ENCODE results near the gene CFB.

CFB gene

DNA sequence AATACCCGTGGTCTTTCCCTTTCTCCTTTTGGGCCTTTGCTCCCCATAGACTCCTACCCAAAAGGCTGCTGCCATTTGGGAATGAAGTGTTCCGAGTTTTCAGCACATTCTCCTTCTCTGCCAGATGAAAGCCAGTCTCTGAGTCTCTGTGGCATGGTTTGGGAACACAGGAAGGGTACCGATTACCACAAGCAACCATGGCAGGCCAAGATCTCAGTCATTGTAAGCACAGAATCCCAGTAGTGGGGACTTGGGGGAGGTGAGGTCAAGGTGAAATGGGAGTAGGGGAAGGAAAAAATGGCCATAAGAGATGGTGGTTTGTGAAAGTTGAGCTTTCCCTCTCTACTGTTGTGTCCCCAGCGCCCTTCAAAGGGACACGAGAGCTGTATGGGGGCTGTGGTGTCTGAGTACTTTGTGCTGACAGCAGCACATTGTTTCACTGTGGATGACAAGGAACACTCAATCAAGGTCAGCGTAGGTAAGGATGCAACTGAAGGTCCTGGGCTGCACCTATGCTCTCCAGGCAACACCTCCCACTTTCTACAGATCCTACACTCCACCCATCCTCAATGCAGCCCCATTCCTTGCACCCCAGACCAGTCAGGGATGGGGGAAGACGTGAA lies 4.1 kb downstream of the CFB start:
- no peak for DNase-seq

DNA sequence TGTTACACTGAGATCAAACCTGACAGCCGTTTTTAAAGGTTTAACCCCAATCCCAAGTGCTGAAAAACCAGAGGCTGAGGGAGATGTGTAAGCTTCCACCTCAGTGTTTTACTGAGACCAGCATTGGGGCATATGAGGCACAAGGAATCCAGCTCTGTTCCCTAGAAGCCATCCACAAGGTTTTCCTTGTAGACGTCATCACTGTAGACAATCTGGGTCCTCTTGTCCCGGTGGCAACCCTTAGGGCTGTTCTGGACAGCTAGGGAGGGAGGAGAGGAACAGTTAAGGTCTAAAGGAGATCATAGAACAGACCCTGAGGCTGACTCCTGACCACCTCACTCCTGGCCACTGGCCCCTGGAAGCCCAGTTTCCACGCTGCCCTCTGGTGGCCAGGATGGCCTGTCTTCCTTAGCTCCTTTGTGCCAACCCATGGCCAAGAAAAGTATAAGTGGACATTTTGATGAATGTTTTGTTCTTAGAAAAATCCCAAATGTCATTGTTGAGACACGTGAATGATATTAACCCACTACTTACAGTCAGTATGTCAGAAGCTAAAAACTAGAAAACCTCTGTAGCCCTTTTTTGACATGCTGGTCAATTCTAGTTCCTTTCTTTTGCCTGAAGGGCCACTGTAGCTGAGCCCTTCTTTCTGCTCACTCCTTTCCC lies 6.4 kb downstream of the CFB start:
- peak; percentile 38 to 45 for DNase-seq

DNA sequence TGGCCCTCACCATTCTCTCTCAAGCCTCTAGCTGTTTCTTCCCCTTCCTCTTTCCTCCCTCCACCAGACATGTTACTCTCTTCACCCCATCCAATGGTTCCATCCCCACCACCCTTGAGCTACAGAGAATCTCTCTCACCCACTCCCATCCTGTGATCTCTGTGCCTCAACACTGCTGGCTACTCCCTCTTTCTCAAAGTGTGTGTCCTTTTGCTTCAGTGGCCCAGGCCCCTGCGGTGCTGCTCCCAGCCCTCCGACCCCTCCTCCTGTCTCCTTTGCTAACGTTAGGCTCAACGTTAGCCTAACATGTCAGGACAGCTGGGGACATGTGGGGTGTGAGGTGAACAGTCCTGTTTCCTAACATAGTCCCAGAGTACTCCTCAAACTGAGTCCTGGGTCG lies 7.0 kb downstream of the CFB start:
- no peak for DNase-seq

DNA sequence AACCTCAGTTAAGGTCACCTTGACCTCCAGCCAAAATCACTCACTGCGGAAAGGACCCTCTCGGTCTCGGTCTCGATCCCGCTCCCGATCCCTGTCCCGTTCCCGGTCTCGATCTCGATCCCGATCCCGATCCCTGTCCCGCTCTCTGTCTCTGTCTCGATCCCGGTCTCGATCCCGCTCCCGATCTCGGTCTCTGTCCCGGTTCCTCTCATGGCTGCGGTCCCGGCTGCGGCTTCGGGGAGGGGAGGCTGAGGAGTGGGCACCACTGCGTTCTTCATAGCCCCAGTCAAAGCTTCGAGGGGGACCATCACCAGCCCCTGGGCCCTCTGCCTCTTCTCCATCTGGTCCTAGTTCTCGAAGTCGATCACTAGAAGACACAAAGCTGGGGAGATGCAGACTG lies 8.6 kb downstream of the CFB start:
- no peak for DNase-seq

DNA sequence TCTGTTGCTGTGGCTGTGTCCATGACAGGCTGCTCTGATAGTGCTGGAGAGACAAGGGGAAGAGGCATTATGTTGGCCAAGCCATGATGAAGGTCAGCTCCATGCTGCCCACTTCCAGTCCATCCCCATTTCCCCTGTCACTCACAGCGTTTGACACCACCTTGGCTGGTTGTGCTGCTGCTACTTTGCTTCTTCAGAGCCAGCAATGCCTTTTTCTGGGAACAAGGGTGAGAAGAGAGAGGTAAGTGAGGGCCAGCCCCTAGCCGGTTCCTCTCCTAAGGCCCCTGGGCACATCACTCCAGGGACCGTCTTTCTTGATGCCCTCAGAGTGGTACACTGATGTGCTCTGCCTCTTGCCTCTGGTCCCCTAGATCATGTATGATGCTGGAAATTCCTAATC lies 10.9 kb downstream of the CFB start:
- no peak for DNase-seq

DNA sequence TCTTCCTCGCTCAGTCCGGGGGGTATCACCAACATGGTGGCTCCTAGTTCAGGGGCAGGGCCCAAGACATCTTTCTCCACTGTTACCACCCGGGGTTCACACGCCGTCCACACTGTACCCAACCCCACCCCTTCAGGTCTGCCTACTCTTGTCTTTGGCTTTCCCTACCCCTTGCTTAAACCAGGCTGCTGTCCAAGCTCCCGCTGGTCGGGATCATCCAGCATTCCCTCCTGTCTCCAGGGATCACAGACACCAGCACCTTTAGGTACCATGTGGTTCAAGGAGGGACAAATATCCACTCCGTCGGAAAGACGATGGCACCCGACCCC lies 12.5 kb downstream of the CFB start:
- DNase-seq: no peak

DNA sequence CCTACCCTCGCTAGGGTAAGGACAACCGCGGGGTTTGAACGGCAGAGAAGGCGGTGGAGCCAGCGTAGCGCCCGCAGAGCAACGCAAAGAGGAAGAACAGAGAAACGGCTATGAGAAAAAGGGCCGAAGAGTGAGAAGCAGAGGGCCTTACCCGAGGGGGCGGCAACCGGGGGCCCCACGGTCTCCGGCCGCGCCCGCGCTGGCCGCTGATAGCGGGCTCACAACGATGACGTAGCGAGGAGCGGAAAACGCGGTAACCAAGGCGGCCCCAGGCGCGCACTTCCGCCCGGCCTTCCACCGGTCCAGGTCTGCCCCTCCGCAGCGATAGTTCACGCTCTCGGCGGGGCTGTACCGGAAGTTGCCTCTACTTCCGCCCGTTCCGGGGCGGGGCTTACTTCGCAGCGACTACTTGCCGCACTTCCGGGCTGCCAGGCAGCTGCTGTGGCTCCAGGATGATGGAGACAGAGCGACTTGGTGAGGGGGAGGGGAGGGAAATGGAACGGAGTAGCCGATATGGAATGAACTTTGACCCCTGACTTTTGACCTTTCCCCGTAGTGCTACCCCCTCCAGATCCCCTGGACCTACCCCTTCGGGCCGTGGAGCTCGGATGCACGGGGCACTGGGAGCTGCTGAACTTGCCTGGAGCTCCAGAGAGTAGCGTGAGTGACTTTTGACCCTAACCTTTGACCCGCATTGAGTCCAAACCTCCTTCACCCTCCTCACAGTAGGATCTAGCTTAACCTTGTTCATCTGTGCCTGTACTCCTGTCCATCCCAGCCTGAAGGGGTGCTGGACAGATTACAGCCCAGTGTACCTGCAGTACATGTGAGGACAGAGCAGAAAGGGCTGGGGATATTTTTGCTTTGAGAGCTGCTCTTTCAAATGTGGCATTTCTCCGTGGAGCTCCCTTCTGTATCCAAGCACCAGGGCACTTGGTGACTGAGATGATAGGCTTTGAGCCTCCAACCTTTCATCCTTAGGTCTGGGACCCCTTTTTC lies 13.1 kb downstream of the CFB start, which contains the start of the genes NELFE and SKIC2:
NELFE (minus strand) TSS at position 231 of the 999 bp plus-strand sequence. CDS start 525 bp downstream, outside the sequence.
SKIC2 (plus strand) TSS at position 435 of the 999 bp plus-strand sequence; CDS start at position 453, 18 bp downstream.
- DNase-seq: peak; percentile 99

DNA sequence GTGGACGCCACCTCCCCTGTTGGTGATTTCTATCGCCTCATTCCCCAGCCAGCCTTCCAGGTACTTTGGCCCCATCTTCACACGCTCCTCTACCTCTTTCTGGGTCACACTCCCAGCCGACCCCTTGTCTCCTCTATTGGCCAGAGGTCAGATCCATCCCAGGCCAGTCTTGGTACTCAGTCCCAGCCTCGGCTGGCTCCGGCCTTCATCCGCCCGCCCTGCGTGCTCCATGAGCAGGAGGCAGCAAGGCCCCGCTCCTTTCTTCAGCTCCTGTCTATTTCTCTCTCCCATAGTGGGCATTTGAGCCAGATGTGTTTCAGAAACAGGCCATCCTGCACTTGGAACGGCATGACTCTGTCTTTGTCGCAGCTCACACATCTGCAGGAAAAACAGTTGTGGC lies 15.7 kb downstream of the CFB start:
- DNase-seq: no peak

DNA sequence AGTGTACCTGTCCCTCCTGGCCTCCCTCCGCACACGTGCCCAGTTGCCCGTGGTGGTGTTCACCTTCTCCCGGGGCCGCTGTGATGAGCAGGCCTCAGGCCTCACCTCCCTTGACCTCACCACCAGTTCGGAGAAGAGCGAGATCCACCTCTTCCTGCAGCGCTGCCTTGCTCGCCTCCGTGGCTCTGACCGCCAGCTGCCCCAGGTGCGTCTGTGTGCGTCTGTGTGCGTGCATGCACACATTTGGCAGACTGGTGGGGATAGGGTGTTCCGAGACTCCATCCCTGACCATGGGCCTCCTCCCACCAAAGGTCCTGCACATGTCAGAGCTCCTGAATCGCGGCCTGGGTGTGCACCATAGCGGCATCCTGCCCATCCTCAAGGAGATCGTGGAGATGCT lies 18.0 kb downstream of the CFB start:
- no peak for DNase-seq

DNA sequence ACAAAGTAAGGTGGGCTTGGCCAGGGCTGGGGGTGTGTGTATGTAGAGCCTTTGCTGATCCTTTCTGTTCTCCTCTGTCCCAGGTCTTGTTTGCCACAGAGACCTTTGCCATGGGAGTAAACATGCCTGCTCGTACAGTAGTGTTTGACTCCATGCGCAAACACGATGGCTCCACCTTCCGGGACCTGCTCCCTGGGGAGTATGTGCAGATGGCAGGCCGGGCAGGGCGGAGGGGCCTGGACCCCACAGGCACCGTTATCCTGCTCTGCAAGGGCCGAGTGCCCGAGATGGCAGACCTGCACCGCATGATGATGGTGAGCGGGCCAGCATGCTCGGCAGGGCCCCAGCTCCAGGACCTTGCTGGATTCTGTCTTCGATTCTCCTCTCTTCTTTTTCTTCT lies 19.8 kb downstream of the CFB start:
- DNase-seq: no peak

DNA sequence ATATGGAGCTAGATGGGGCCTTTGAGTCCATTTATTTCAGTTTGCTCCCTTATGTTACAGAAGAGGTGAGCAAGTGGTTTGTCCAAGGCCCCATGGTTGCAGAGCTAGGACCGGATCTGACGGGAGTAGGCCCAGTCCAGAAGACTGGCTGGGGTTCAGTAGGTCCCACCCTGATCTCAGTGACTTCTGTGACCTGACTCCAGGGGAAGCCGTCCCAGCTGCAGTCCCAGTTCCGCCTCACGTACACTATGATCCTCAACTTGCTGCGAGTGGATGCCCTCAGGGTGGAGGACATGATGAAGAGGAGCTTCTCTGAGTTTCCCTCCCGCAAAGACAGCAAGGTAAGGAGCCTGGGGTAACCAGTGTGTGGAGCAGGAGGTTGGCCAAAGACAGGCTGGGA lies 20.6 kb downstream of the CFB start:
- no peak for DNase-seq

DNA sequence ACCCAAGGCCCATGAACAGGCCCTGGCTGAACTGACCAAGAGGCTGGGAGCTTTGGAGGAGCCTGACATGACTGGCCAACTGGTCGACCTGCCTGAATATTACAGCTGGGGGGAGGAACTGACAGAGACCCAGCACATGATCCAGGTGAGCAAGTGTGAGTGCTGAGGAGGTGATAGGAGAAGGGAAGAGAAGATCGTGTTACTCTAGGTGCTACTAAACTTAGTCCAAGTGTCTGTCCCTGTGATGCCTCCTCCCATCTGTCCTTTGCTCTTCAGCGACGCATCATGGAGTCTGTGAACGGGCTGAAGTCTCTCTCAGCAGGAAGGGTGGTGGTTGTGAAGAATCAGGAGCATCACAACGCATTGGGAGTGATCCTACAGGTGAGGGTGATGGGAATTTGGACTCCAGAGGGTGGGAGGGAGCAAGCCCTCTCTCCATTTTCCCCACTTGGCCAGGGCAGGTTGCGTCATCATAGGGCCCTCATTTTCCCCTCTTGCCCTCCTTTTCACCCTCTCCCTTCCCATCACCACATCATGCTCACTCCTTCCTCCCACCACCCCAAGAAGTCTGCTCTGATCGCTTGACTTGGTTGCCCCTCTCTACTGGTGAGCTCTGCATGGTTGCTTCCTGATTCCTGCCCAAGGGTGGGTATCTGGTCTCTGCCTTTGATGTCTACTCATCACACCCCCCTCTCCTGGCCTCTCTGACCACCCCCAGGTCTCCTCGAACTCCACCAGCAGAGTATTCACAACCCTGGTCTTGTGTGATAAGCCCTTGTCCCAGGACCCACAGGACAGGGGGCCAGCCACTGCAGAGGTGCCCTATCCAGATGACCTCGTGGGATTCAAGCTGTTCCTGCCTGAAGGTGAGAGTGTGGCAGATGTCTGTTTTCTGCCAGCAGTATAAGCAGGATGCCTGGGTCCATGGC lies 21.4 kb downstream of the CFB start:
- no peak for DNase-seq

DNA sequence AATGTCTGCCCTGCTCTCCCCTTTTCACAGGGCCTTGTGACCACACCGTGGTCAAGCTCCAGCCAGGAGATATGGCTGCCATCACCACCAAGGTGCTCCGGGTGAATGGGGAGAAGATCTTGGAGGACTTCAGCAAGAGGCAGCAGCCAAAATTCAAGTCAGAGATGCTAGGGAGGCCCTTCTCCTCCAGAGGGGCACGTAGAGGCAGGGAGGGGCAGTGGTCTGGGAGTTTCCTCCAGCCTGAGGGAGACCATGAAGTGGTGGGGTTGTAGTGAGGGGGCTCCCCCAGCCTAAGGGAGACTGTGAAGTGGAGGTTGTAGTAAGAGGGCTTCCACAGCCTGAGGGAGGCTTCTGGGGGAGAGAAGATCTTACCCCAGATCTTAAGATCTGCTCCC lies 22.0 kb downstream of the CFB start:
- no peak for DNase-seq

DNA sequence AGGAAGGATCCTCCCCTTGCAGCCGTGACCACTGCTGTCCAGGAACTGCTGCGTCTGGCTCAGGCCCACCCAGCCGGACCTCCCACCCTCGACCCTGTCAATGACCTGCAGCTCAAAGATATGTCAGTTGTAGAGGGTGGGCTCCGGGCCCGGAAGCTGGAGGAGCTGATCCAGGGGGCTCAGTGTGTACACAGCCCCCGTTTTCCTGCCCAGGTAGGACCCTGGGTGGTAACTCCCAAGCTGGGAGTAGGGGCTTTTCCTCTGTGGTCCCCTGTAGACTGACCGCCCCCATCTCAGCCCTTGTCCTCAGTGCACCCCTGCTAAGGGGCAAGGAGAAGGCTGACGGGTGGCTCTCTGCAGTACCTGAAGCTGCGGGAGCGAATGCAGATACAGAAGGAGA lies 22.4 kb downstream of the CFB start:
- no peak for DNase-seq

DNA sequence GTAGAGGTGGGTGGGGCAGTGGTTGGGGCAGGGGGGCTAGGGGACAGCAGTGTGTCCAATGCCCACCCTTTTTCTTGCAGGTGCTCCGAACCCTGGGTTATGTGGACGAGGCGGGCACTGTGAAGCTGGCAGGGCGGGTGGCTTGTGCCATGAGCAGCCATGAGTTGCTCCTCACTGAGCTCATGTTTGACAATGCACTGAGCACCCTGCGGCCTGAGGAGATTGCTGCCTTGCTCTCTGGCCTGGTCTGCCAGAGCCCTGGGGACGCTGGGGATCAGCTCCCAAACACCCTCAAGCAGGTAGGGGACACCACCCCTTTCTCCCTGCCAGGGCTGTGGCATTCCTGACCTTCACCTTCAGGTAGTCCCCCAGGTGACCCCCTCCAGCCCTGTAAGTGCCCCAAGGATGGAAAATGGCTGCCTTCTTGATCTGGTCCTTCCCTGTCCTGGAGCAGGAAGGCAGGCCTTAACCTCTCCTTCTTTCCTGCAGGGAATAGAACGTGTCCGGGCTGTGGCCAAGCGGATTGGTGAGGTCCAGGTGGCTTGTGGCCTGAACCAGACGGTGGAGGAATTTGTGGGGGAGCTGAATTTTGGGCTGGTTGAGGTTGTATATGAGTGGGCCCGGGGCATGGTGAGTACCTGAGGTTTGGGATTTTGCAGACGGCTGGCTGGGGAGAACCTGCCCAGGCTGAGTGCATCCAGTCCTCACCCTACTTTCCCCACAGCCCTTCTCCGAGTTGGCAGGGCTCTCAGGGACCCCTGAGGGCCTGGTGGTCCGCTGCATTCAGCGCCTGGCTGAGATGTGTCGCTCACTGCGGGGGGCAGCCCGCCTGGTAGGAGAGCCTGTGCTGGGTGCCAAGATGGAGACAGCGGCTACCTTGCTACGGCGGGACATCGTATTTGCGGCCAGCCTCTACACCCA lies 23.2 kb downstream of the CFB start:
- no peak for DNase-seq

DNA sequence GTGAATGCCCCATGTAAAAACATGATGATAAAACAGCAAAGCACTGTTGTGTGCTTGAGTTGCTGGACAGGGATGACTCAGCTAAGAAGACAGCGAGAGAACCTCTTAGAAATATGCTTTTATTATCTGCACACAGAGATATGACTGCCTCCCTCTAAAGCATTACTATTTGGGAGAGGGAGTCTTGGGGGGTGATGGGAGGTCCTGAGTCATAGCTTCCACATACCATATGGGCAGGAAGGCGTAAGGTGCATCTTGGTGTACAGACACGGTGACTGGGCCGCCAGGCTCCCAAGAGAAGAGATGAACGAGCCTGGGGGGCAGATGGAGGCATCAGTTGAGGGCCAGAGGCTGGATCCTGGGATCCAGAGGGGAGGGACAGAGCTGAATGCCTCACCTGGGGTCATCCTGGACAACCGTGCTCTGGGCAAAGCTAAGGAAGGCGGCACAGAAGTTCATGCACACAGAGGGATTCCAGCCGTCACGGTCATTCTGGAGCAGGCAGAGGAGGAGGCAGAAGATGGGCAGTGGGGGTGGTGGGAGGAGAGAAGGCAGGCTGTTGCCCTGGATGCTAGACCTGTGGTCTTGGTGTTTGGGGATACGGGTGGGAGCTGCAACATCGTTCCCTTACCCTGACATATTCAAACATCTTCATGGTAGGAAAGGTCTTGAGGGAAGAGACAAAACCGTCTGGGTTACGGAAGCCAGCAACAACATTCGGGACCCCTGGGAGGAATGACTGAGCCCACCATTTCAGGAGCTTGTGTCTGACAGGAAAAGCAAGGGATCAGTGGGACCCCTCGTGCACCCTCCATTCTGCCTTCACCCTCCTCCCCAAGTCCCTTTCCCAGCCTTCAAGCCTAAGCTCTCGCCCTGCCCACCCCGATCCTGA lies 24.1 kb downstream of the CFB start:
- no peak for DNase-seq

DNA sequence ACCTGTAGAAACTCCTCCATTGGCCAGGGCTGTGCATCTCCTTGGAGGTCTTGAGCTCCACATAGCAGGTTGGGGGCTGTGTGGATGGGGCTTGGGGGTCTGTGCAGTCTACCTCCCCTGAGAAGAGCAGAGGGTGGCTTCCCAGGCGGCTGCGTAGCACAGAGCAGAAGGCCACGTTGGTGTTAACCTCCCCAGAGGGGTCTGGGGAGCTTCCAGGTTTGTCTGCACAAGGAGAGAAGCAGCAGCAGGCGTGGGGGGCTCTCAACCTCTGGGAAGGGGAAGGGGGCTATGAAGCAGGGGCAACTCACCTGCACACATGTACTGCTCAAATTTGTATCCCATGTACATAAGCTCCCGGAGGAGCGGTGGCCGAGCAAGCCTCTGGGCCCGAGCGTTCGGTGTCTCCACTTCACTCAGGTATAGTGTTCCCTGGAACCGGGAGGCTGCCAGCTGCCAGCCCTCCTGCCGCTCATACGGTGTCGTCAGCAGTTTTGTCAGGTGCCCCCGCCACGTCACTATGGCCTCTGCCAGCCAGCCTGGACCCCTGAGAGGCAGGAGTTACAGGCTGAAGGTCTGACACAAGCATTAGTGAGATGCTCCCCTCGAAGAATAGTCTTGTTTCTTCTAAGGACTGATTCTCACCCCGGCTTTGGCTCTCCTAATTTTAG lies 24.8 kb downstream of the CFB start:
- DNase-seq: no peak

DNA sequence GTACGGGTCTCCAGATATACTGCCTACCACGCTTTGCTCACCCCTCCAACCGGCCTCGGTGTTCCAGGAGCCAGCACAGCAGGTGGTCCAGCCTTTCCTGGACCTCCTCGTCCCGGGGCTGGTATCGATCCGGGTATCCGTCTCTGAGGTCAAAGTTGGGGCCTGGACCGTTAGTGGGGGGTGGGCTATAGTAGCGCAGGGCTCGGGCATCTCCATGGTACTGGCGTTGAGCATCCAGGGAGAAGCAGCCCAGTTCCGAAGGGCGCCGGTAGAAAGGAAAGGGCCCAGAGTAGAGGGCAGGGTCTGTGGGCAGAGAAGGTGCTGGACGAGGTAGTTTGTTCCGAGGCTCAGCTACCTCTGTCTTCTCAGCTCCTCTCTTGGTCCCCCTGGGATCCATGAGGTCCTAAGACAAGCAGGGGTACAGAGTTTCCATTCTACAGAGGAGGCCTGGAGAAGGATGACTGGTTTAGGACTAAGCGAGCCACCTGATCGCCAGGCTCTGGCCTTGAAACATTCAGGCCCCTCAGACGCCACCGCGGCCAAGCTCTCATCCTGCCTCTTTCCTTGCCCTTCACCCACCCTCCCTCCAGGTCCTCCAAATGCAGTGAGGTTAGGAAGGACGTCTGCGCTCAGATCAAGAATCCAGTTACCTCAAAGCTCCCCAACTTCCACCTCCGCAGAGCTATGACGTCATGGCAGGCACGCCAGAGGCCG lies 25.5 kb downstream of the CFB start:
- DNase-seq: no peak

Data from CD4-positive, alpha-beta T cell treated with Interferon alpha-2 for 1 hour (primary cell).